T-cell (primary cell): ENCODE data around the gene ARHGAP4. TPM values are rescaled to one million over a fixed set of nuclear protein-coding genes. Genes with fewer than 3 reads are reported as not detected.

Experiments
- ATAC-seq, 4 experiments: fragments of 200-7000 bp in 3 of 4; fragments of 150-1000 bp in 1 of 4; cut with Tn5 transposase; replicated peaks in 1 of 4; 1 replicate in 3 of 4; 2 replicates in 1 of 4; pipeline ENCODE4 v1.10.0; 2021; ENCODE audit warnings: moderate library complexity in 3 of 4, mild to moderate bottlenecking in 2 of 4, moderate number of reproducible peaks in 1 of 4
- CTCF ChIA-PET, 2 donors: fragments of 300-600 bp; sonication (Branson Sonifier 250); formaldehyde crosslinking; loops; one replicate each; lab custom pipeline; 2022; ENCODE audit warnings: antibody characterized with exemption in 2 of 2; lab: Charles Lee
- POLR2A ChIA-PET, 2 donors: fragments of 300-600 bp; sonication (Branson Sonifier 250); formaldehyde crosslinking; loops; one replicate each; lab custom pipeline; 2022; ENCODE audit warnings: antibody characterized with exemption in 2 of 2; lab: Charles Lee
- DNase-seq, 35 experiments: peaks; one replicate each; pipeline versions ENCODE4 v3.0.0 to v3.0.0-alpha.2; 2013 to 2023
- H3K27ac ChIP-seq: one replicate; pipeline ENCODE4 v1.5.1; 2013; ENCODE audit warnings: low read length
- H3K27me3 ChIP-seq, 2 experiments: replicated peaks in 1 of 2; 1 replicate in 1 of 2; 2 replicates in 1 of 2; pipeline versions ENCODE4 v1.6.1 to v1.7.0; 2013; ENCODE audit warnings: low read length in 1 of 2, mixed read lengths in 1 of 2; ENCODE audit not compliant: control insufficient read depth in 2 of 2, insufficient read depth in 2 of 2; ENCODE audit errors: extremely low read depth in 1 of 2
- H3K36me3 ChIP-seq, 2 donors: 1 replicate in 1 of 2; 2 replicates in 1 of 2; pipeline versions ENCODE4 v1.6.1 to v1.7.0; 2013; ENCODE audit warnings: low read length in 1 of 2; ENCODE audit not compliant: control insufficient read depth in 2 of 2, insufficient read depth in 1 of 2; ENCODE audit errors: extremely low read depth in 1 of 2
- H3K4me1 ChIP-seq, 2 experiments: 1 replicate in 1 of 2; 2 replicates in 1 of 2; pipeline versions ENCODE4 v1.6.1 to v1.7.0; 2013; ENCODE audit warnings: low read length in 2 of 2, mixed read lengths in 1 of 2; ENCODE audit not compliant: insufficient read depth in 2 of 2, control insufficient read depth in 1 of 2; ENCODE audit errors: extremely low read depth in 1 of 2
- H3K4me3 ChIP-seq, 2 donors: 1 replicate in 1 of 2; 2 replicates in 1 of 2; pipeline versions ENCODE4 v1.5.1 to v1.7.0; 2013; ENCODE audit warnings: mild to moderate bottlenecking in 2 of 2, low read length in 1 of 2, moderate library complexity in 1 of 2; ENCODE audit not compliant: control insufficient read depth in 1 of 2; ENCODE audit errors: extremely low read depth in 1 of 2
- H3K9me3 ChIP-seq: 2 replicates; pipeline ENCODE4 v1.7.0; 2013
- H3K27ac Mint-ChIP-seq, 2 donors: one replicate each; pipeline ENCODE4 v1.8.0; 2020 to 2021; ENCODE audit warnings: mild to moderate bottlenecking in 2 of 2, mixed read lengths in 2 of 2
- H3K27me3 Mint-ChIP-seq, 2 donors: one replicate each; pipeline ENCODE4 v1.8.0; 2021 to 2022; ENCODE audit warnings: mixed read lengths in 2 of 2
- H3K36me3 Mint-ChIP-seq: one replicate; pipeline ENCODE4 v1.8.0; 2021; ENCODE audit warnings: mixed read lengths
- H3K4me1 Mint-ChIP-seq, 3 donors: one replicate each; pipeline ENCODE4 v1.8.0; 2020 to 2022; ENCODE audit warnings: mixed read lengths in 3 of 3, mild to moderate bottlenecking in 1 of 3
- H3K4me3 Mint-ChIP-seq, 3 donors: one replicate each; pipeline ENCODE4 v1.8.0; 2020 to 2022; ENCODE audit warnings: mild to moderate bottlenecking in 3 of 3, mixed read lengths in 3 of 3, moderate library complexity in 3 of 3
- H3K9me3 Mint-ChIP-seq, 3 donors: one replicate each; pipeline ENCODE4 v1.8.0; 2020 to 2022; ENCODE audit warnings: mixed read lengths in 3 of 3
- WGBS: methylation state at CpG from one replicate; pipeline ENCODE4 v1.1.5; 2013; ENCODE audit warnings: missing lambda C conversion rate; ENCODE audit not compliant: insufficient coverage; 5-methylcytosine and 5-hydroxymethylcytosine counted together
- total RNA-seq, 35 experiments: library from RNA in 6 of 35; stranded (reverse) in 6 of 35; fragments of 120-200 nt in 1 of 35; gene quantifications; one replicate each; pipeline versions ENCODE4 v1.2.1 to v1.2.4 and lab custom pipeline; 2013 to 2026

The ARHGAP4 gene
- total RNA-seq, 5 donors from 2014 or later (not counting 1 experiment from before 2014, with no cell fraction given), result 420 to 485 (median 468) TPM

GRCh38 chrX:153885968-153886903 is 39.8 kb downstream of the ARHGAP4 start, which contains the start of gene L1CAM:
L1CAM (minus strand) TSS chrX:153886173; CDS start chrX:153875836, 10,337 bp downstream.
- Mint-ChIP-seq H3K4me1 (peaks cover 0 to 13% (median 3%) of the 10 kb centered on the region in 3 donors), H3K4me3 (peak within 1 kb of the TSS; percentile 21 to 54 (median 53)), H3K27ac (no peak within 1 kb of the TSS), H3K9me3 (no peaks in the 10 kb centered on the region), H3K27me3 (peaks cover 23 to 26% of the 10 kb centered on the region in 2 donors), H3K36me3 (no peaks in the 10 kb centered on the region)
- Histone ChIP-seq H3K27me3 (peaks cover 0 to 58% of the 10 kb centered on the region in 2 experiments), H3K4me3 (peak within 1 kb of the TSS in 1 of 2 donors; percentile 19), H3K9me3 (no peaks in the 10 kb centered on the region), H3K27ac (no peak within 1 kb of the TSS), H3K4me1 (peaks cover 0 to 22% of the 10 kb centered on the region in 2 experiments), H3K36me3 (no peaks in the 10 kb centered on the region)
- POLR2A ChIA-PET, result no interaction called here
- ATAC-seq (peak; percentile 28 to 67 (median 53)), DNase-seq (peak in 6 of 35 experiments; percentile 15 to 44 (median 24))
- WGBS, result 0% methylated on average over 17 of the region's 94 CpGs
- CTCF ChIA-PET, result no interaction called here

GRCh38 chrX:153885208-153885787 is 40.8 kb downstream of the ARHGAP4 start:
- WGBS, result 0% methylated on average over 8 of the region's 32 CpGs
- Histone ChIP-seq H3K4me3 (peak overlapping the region in 1 of 2 donors; percentile 19), H3K36me3 (no peaks in the 10 kb centered on the region), H3K4me1 (peaks cover 0 to 22% of the 10 kb centered on the region in 2 experiments), H3K27ac (no peak overlapping the region), H3K27me3 (peaks cover 0 to 65% of the 10 kb centered on the region in 2 experiments), H3K9me3 (no peaks in the 10 kb centered on the region)
- ATAC-seq, result peak in 3 of 4 experiments; percentile 36 to 57 (median 38)
- Mint-ChIP-seq H3K9me3 (no peaks in the 10 kb centered on the region), H3K4me3 (peak overlapping the region; percentile 21 to 54 (median 53)), H3K27me3 (peaks cover 23 to 26% of the 10 kb centered on the region in 2 donors), H3K36me3 (no peaks in the 10 kb centered on the region), H3K27ac (no peak overlapping the region), H3K4me1 (peaks cover 0 to 13% (median 3%) of the 10 kb centered on the region in 3 donors)
- CTCF ChIA-PET, result no interaction called here
- POLR2A ChIA-PET, result no interaction called here
- DNase-seq, result no peak

GRCh38 chrX:153884590-153884989 is 41.5 kb downstream of the ARHGAP4 start:
- Mint-ChIP-seq H3K27ac (no peak overlapping the region), H3K9me3 (no peaks in the 10 kb centered on the region), H3K36me3 (no peaks in the 10 kb centered on the region), H3K4me1 (peaks cover 0 to 13% (median 3%) of the 10 kb centered on the region in 3 donors), H3K4me3 (peak overlapping the region in 1 of 3 donors; percentile 54), H3K27me3 (peaks cover 23 to 28% of the 10 kb centered on the region in 2 donors)
- DNase-seq, result no peak
- ChIA-PET POLR2A (no interaction called here), CTCF (no interaction called here)
- Histone ChIP-seq H3K27ac (no peak overlapping the region), H3K9me3 (no peaks in the 10 kb centered on the region), H3K36me3 (no peaks in the 10 kb centered on the region), H3K4me3 (no peak overlapping the region), H3K27me3 (peaks cover 0 to 72% of the 10 kb centered on the region in 2 experiments), H3K4me1 (peaks cover 0 to 22% of the 10 kb centered on the region in 2 experiments)
- 56% methylated on average over 3 of the region's 6 CpGs for WGBS
- no peak for ATAC-seq

- Mint-ChIP-seq H3K36me3 (no peaks in the 10 kb centered on the region), H3K4me1 (peaks cover 4 to 17% (median 5%) of the 10 kb centered on the region in 3 donors), H3K4me3 (peak overlapping the region in 1 of 3 donors; percentile 54), H3K27ac (no peak overlapping the region), H3K27me3 (peaks cover 26 to 29% of the 10 kb centered on the region in 2 donors), H3K9me3 (no peaks in the 10 kb centered on the region)
- WGBS, result 33% methylated on average over 2 of the region's 13 CpGs
- Histone ChIP-seq H3K4me1 (peaks cover 0 to 26% of the 10 kb centered on the region in 2 experiments), H3K27me3 (peaks cover 0 to 77% of the 10 kb centered on the region in 2 experiments), H3K36me3 (no peaks in the 10 kb centered on the region), H3K9me3 (no peaks in the 10 kb centered on the region), H3K27ac (no peak overlapping the region), H3K4me3 (no peak overlapping the region)
- ATAC-seq (no peak), DNase-seq (no peak)
- CTCF ChIA-PET, result no interaction called here
- POLR2A ChIA-PET, result no interaction called here
These were observed 41.9 kb downstream of the ARHGAP4 start for GRCh38 chrX:153884136-153884535.

- Histone ChIP-seq H3K36me3 (no peaks in the 10 kb centered on the region), H3K4me3 (no peak overlapping the region), H3K9me3 (no peaks in the 10 kb centered on the region), H3K27me3 (peaks cover 0 to 85% of the 10 kb centered on the region in 2 experiments), H3K4me1 (peaks cover 0 to 34% of the 10 kb centered on the region in 2 experiments), H3K27ac (no peak overlapping the region)
- Mint-ChIP-seq H3K4me1 (peaks cover 11 to 23% (median 12%) of the 10 kb centered on the region in 3 donors), H3K4me3 (no peak overlapping the region), H3K27ac (no peak overlapping the region), H3K9me3 (no peaks in the 10 kb centered on the region), H3K36me3 (no peaks in the 10 kb centered on the region), H3K27me3 (peaks cover 32 to 36% of the 10 kb centered on the region in 2 donors)
- no peak for DNase-seq
- ChIA-PET POLR2A (no interaction called here), CTCF (interaction anchor here in 1 of 2 donors (0.5 kb wide), 1 partner anchor 326 kb away, joined by 3 read pairs; no protein-coding TSS in a partner anchor)
- 93% methylated on average over 5 of the region's 13 CpGs for WGBS
- no peak for ATAC-seq
These were observed 42.8 kb downstream of the ARHGAP4 start for GRCh38 chrX:153883163-153883843.

- no peak overlapping the region for H3K4me3 ChIP-seq
- peaks cover 0 to 92% of the 10 kb centered on the region in 2 experiments for H3K27me3 ChIP-seq
- H3K9me3 ChIP-seq, result no peaks in the 10 kb centered on the region
- no CpG with 5 or more reads among the region's 7 CpGs for WGBS
- ChIA-PET POLR2A (no interaction called here), CTCF (no interaction called here)
- no peak for DNase-seq
- no peak overlapping the region for H3K27ac ChIP-seq
- H3K36me3 ChIP-seq, result no peaks in the 10 kb centered on the region
- peaks cover 2 to 42% of the 10 kb centered on the region in 2 experiments for H3K4me1 ChIP-seq
- Mint-ChIP-seq H3K27ac (no peak overlapping the region), H3K4me3 (no peak overlapping the region), H3K27me3 (peaks cover 33 to 35% of the 10 kb centered on the region in 2 donors), H3K36me3 (no peaks in the 10 kb centered on the region), H3K4me1 (peaks cover 18 to 25% (median 18%) of the 10 kb centered on the region in 3 donors), H3K9me3 (no peaks in the 10 kb centered on the region)
- ATAC-seq, result no peak
These were observed 43.5 kb downstream of the ARHGAP4 start for GRCh38 chrX:153882557-153882956.
